GM20431 (cell line): ENCODE measurements around the gene ARHGEF28.

Experiments
- in situ Hi-C: fragments of 300-500 bp; cut with MseI, MboI; formaldehyde crosslinking; loops from one replicate; pipeline ENCODE4 v1.15.0; 2020; ENCODE audit warnings: low sequenced_read_pairs; ENCODE audit not compliant: unreplicated experiment

Gene ARHGEF28

GRCh38 chr5:73883646-73884045 is 257.6 kb downstream of the ARHGEF28 start:
- in situ Hi-C loops = no loop called here

- in situ Hi-C loops = no loop called here
Measured at GRCh38 chr5:73887688-73888087, 261.7 kb downstream of the ARHGEF28 start.

GRCh38 chr5:73890569-73890968 is 264.6 kb downstream of the ARHGEF28 start:
- in situ Hi-C loops = no loop called here

GRCh38 chr5:73892218-73892617 is 266.2 kb downstream of the ARHGEF28 start:
- in situ Hi-C loops = no loop called here

GRCh38 chr5:73892806-73893205 is 266.8 kb downstream of the ARHGEF28 start:
- in situ Hi-C loops = no loop called here

GRCh38 chr5:73893813-73894212 is 267.8 kb downstream of the ARHGEF28 start:
- in situ Hi-C loops = no loop called here

- in situ Hi-C loops = no loop called here
Measured at GRCh38 chr5:73894860-73895259, 268.9 kb downstream of the ARHGEF28 start.

GRCh38 chr5:73895471-73895870 is 269.5 kb downstream of the ARHGEF28 start:
- in situ Hi-C loops = no loop called here

- in situ Hi-C loops = no loop called here
Measured at GRCh38 chr5:73896097-73896496, 270.1 kb downstream of the ARHGEF28 start.

- in situ Hi-C loops = no loop called here
Measured at GRCh38 chr5:73896668-73897067, 270.7 kb downstream of the ARHGEF28 start.

- in situ Hi-C loops = no loop called here
Measured at GRCh38 chr5:73897893-73898292, 271.9 kb downstream of the ARHGEF28 start.

GRCh38 chr5:73899055-73899454 is 273.1 kb downstream of the ARHGEF28 start:
- in situ Hi-C loops = no loop called here

- in situ Hi-C loops = loop anchor here (10.0 kb wide), 1 partner anchor 755 kb away; no protein-coding TSS in a partner anchor
Measured at GRCh38 chr5:73899916-73900315, 273.9 kb downstream of the ARHGEF28 start.

GRCh38 chr5:73900566-73900965 is 274.6 kb downstream of the ARHGEF28 start:
- in situ Hi-C loops = loop anchor here (10.0 kb wide), 1 partner anchor 754 kb away; no protein-coding TSS in a partner anchor

- in situ Hi-C loops = loop anchor here (10.0 kb wide), 1 partner anchor 754 kb away; no protein-coding TSS in a partner anchor
Measured at GRCh38 chr5:73901043-73901442, 275.0 kb downstream of the ARHGEF28 start.

GRCh38 chr5:73901455-73901854 is 275.5 kb downstream of the ARHGEF28 start:
- in situ Hi-C loops = loop anchor here (10.0 kb wide), 1 partner anchor 753 kb away; no protein-coding TSS in a partner anchor

GRCh38 chr5:73902327-73903051 is 276.5 kb downstream of the ARHGEF28 start:
- in situ Hi-C loops = loop anchor here (10.0 kb wide), 1 partner anchor 752 kb away; no protein-coding TSS in a partner anchor

- in situ Hi-C loops = loop anchor here (10.0 kb wide), 1 partner anchor 752 kb away; no protein-coding TSS in a partner anchor
Measured at GRCh38 chr5:73903169-73903568, 277.2 kb downstream of the ARHGEF28 start.

- in situ Hi-C loops = loop anchor here (10.0 kb wide), 1 partner anchor 749 kb away; no protein-coding TSS in a partner anchor
Measured at GRCh38 chr5:73906277-73906676, 280.3 kb downstream of the ARHGEF28 start.

- in situ Hi-C loops = loop anchor here (10.0 kb wide), 1 partner anchor 748 kb away; no protein-coding TSS in a partner anchor
Measured at GRCh38 chr5:73907164-73907563, 281.2 kb downstream of the ARHGEF28 start.

GRCh38 chr5:73908395-73908794 is 282.4 kb downstream of the ARHGEF28 start:
- in situ Hi-C loops = loop anchor here (10.0 kb wide), 1 partner anchor 746 kb away; no protein-coding TSS in a partner anchor
